Measurements from ENCODE around the gene SNAPC2.
"Not testable (repeated sequence)": the region's sequence is repeated elsewhere in the genome, so short reads cannot be mapped to it uniquely, and the experiment has no call there.

The SNAPC2 gene

GRCh38 chr19:7888826-7889217, 31.3 kb upstream of the SNAPC2 start:
- DNase-seq, result no peak

- DNase-seq, result not testable (repeated sequence)
These were observed 26.6 kb upstream of the SNAPC2 start for GRCh38 chr19:7893362-7894101.

GRCh38 chr19:7894612-7895309, 25.4 kb upstream of the SNAPC2 start:
- no peak for DNase-seq

- no peak for DNase-seq
These were observed 24.6 kb upstream of the SNAPC2 start for GRCh38 chr19:7895565-7895964.

- no peak for DNase-seq
These were observed 22.8 kb upstream of the SNAPC2 start for GRCh38 chr19:7897292-7897691.

GRCh38 chr19:7898967-7899366, 21.2 kb upstream of the SNAPC2 start:
- no peak for DNase-seq

GRCh38 chr19:7899751-7900378, 20.3 kb upstream of the SNAPC2 start:
- DNase-seq, result no peak

- DNase-seq, result no peak
These were observed 19.7 kb upstream of the SNAPC2 start for GRCh38 chr19:7900401-7900870.

- DNase-seq, result no peak
These were observed 19.2 kb upstream of the SNAPC2 start for GRCh38 chr19:7900931-7901330.

- no peak for DNase-seq
These were observed 18.8 kb upstream of the SNAPC2 start for GRCh38 chr19:7901337-7901736.

GRCh38 chr19:7902796-7903243, 17.3 kb upstream of the SNAPC2 start:
- no peak for DNase-seq

GRCh38 chr19:7903244-7904073, 16.7 kb upstream of the SNAPC2 start, which contains the start of gene MAP2K7:
Gene MAP2K7 (plus strand): TSS chr19:7903877. CDS start chr19:7903945, 68 bp downstream.
- peak; percentile 99 for DNase-seq

- peak; percentile 50 for DNase-seq
These were observed 15.8 kb upstream of the SNAPC2 start for GRCh38 chr19:7904074-7905020.

GRCh38 chr19:7905268-7905667, 14.9 kb upstream of the SNAPC2 start:
- DNase-seq, result no peak

GRCh38 chr19:7905859-7906258, 14.3 kb upstream of the SNAPC2 start:
- DNase-seq, result no peak

GRCh38 chr19:7907122-7907521, 13.0 kb upstream of the SNAPC2 start:
- DNase-seq, result no peak

GRCh38 chr19:7907544-7907943, 12.6 kb upstream of the SNAPC2 start:
- DNase-seq, result no peak

GRCh38 chr19:7908078-7908699, 11.9 kb upstream of the SNAPC2 start:
- no peak for DNase-seq

- no peak for DNase-seq
These were observed 11.2 kb upstream of the SNAPC2 start for GRCh38 chr19:7908742-7909461.

GRCh38 chr19:7909471-7910067, 10.6 kb upstream of the SNAPC2 start:
- DNase-seq, result no peak
